ENCODE measurements around the gene PGLYRP4. TPM values are rescaled to one million over a fixed set of nuclear protein-coding genes. Genes with fewer than 3 reads are reported as not detected.

PGLYRP4 gene
- total RNA-seq (2022; extraction: Qiagen RNA extraction; ENCODE audit: low read depth), result not detected in 5 replicates

DNA sequence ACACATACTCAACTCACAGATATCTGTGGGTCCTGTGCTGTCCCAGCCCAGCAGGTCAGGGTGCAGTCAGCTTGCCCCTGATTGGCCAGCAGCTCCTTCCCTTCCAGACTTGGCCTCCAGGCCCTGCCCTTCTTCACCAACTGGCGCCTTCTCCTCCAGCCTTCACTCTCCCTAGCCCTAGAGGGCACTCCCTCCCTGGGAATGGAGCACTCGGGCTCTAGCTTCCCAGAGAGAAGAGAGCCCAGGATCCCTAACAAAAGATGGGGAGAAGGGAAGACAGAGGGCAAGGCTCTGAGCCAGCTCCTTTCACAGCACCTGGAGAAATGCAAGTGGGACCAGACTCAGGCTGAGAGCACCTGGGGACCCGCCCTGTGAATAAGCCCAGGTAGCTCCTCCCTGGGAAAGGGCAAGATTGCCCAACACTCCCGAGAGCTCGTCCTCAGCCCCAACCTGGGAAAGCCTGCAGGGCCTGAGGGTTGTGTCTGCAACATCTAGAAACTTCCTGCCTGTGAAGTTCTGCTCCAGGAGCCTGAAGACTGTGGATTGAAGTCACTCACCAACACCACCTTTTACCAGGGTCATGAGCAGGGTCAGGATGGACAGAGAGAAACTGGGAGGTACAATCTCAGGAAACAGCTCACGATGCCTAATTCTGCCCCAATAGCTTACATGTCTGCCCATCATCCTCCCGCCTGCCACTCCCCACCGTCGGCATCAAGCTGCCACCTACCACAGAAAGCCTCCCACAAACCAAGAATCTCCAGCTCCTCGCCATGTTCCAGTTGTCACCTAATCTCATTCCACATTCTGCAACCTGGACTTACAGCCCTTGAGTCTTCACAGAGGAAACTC lies at the start of gene PGLYRP4:
PGLYRP4 (minus strand) TSS at position 331 of the 852 bp plus-strand sequence. CDS start 909 bp downstream, outside the sequence.

DNA sequence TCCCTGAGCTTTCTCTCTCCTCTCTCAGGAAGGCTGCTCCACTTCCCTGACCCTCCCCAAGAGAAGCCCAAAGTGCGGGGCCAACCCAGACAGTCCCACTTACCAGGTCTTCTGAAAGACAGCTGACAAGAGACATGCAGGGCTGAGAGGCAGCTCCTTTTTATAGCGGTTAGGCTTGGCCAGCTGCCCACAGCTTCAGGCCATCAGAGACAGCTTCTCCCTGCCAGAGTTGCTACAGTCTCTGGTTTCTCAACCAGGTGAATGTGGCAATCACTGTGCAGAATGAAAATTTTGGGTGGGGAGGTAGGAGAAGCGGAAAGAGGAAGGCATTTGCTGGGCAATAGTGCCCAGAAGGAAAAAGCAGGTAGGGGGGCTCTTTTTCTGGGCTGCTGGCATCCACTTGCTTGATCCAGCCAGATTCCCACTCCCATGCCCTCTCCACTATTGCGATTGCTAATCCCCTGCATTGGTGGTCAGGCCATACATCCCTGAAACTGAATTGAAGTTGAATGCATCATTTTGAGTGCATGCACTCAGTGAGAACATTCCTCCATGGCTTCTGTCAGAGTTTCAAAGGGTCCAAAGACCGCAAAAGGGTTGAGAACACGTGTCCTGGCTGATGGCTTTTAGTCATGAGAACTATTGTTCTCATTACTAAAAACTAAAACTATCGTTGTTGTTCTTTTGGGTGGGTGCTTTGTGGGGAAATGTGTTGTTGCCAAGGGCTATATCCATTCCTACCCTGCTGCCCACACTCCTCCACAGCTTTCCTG lies 42.5 kb upstream of the PGLYRP4 start, which contains the start of gene S100A8:
S100A8 (minus strand) TSS at position 136 of the 773 bp plus-strand sequence. CDS start 538 bp downstream, outside the sequence.

GRCh38 chr1:153375511-153375910 lies 26.9 kb upstream of the PGLYRP4 start, which contains the start of gene S100A12:
TSS of gene S100A12 (minus strand) at chr1:153375621. CDS start at chr1:153374592, 1,029 bp downstream.

DNA sequence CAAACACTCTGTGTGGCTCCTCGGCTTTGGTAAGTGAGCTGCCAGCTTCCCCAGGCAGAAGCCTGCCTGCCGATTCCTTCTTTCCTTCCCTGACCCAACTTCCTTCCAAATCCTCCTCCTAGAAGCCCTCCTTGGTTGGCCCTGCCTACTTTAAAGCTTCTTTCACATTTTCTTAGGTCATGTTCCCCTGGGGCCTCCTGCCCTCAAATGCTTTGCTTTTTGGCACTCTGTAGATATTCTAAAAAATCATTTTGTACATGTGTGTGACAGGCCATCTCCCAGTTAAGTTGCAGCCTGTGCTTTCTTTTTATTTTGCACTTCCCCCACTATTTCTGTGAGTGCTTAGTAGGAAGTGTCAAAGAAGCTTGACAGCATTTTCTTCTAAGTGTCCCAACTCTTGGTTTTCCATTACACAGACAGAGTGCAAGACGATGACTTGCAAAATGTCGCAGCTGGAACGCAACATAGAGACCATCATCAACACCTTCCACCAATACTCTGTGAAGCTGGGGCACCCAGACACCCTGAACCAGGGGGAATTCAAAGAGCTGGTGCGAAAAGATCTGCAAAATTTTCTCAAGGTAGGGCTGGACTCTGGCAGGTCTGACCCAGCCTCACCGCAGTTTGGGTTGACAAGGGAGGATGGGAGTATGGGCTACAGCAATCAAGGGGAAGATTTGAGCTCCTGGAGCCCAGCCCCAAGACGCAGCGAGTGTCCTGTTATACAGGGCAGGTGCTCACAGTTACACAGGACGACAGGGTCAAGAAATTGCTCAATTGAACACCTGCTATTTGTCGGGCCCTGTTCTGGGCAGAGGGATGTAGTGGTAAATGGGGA lies 9.4 kb upstream of the PGLYRP4 start, which contains the start of gene S100A9:
S100A9 (plus strand) TSS at position 2 of the 838 bp plus-strand sequence; CDS start at position 432, 430 bp downstream.

GRCh38 chr1:153312570-153313186 lies 36.0 kb downstream of the PGLYRP4 start, which contains the start of gene PGLYRP3:
TSS of gene PGLYRP3 (minus strand) at chr1:153312952. CDS start at chr1:153310665, 2,287 bp downstream.

Other genes starting within 250 kb of the PGLYRP4 start
- gene SPRR2F, start 235.3 kb downstream of the PGLYRP4 start, total RNA-seq (2022; extraction: Qiagen RNA extraction; ENCODE audit: low read depth), result not detected in 5 replicates
- not detected in 5 replicates for gene SPRR2G, start 198.0 kb downstream of the PGLYRP4 start, total RNA-seq (2022; extraction: Qiagen RNA extraction; ENCODE audit: low read depth)
- not detected in 5 replicates for gene LELP1, start 145.4 kb downstream of the PGLYRP4 start, total RNA-seq (2022; extraction: Qiagen RNA extraction; ENCODE audit: low read depth)
- not detected in 5 replicates for gene PRR9, start 131.3 kb downstream of the PGLYRP4 start, total RNA-seq (2022; extraction: Qiagen RNA extraction; ENCODE audit: low read depth)
- not detected in 5 replicates for gene LORICRIN, start 89.2 kb downstream of the PGLYRP4 start, total RNA-seq (2022; extraction: Qiagen RNA extraction; ENCODE audit: low read depth)
- gene PGLYRP3, start 35.9 kb downstream of the PGLYRP4 start, total RNA-seq (2022; extraction: Qiagen RNA extraction; ENCODE audit: low read depth), result not detected in 5 replicates
- gene S100A9, start 9.0 kb upstream of the PGLYRP4 start, total RNA-seq (2022; extraction: Qiagen RNA extraction; ENCODE audit: low read depth), result 0.38 to 2.0 TPM (median 1.1 TPM) in 5 replicates
- gene S100A12, start 26.8 kb upstream of the PGLYRP4 start, total RNA-seq (2022; extraction: Qiagen RNA extraction; ENCODE audit: low read depth), result not detected in 5 replicates
- not detected in 5 replicates for gene S100A8, start 42.2 kb upstream of the PGLYRP4 start, total RNA-seq (2022; extraction: Qiagen RNA extraction; ENCODE audit: low read depth)
- not detected in 5 replicates for gene S100A7A, start 67.7 kb upstream of the PGLYRP4 start, total RNA-seq (2022; extraction: Qiagen RNA extraction; ENCODE audit: low read depth)
- gene S100A7, start 111.8 kb upstream of the PGLYRP4 start, total RNA-seq (2022; extraction: Qiagen RNA extraction; ENCODE audit: low read depth), result not detected in 5 replicates
- 3,071 to 3,604 TPM (median 3,274 TPM) in 5 replicates for gene S100A6, start 187.2 kb upstream of the PGLYRP4 start, total RNA-seq (2022; extraction: Qiagen RNA extraction; ENCODE audit: low read depth)
- gene S100A5, start 192.1 kb upstream of the PGLYRP4 start, total RNA-seq (2022; extraction: Qiagen RNA extraction; ENCODE audit: low read depth), result 0.42 to 1.1 TPM (median 0.57 TPM) in 5 replicates
- gene S100A4, start 197.0 kb upstream of the PGLYRP4 start, total RNA-seq (2022; extraction: Qiagen RNA extraction; ENCODE audit: low read depth), result 1,522 to 1,903 TPM (median 1,710 TPM) in 5 replicates
- 85.7 to 107 TPM (median 98.6 TPM) in 5 replicates for gene S100A3, start 200.4 kb upstream of the PGLYRP4 start, total RNA-seq (2022; extraction: Qiagen RNA extraction; ENCODE audit: low read depth)
- gene S100A2, start 217.0 kb upstream of the PGLYRP4 start, total RNA-seq (2022; extraction: Qiagen RNA extraction; ENCODE audit: low read depth), result 17.0 to 31.3 TPM (median 24.8 TPM) in 5 replicates

Data from A549 treated with RU486 at 1 μM for 4 hours (cell line).